ENCODE data around the gene ADGRB3.

GRCh38 chr6:68639211-68639610 is 4.1 kb downstream of the ADGRB3 start:
- no peak for TF ChIP-seq CTCF (conservative IDR thresholded peaks at IDR 0.05; ENCODE audit: low read depth, low read length)
- TF ChIP-seq EZH2 (IDR thresholded peaks at IDR 0.05; ENCODE audit: borderline replicate concordance, low read depth, low read length, poor library complexity, severe bottlenecking) = no peak

Data from A673 (cell line).